Measurements from ENCODE around the gene LAMA1. TPM values are rescaled to one million over a fixed set of nuclear protein-coding genes. Genes with fewer than 3 reads are reported as not detected.

LAMA1 gene
- total RNA-seq, 1 experiment from 2014 or later: 11.3 TPM

- no peak for DNase-seq (ENCODE audit: unreplicated experiment)
- no peak overlapping the region for H3K4me3 Mint-ChIP-seq (ENCODE audit: unreplicated experiment)
- no peaks in the 10 kb centered on the region for H3K4me1 Mint-ChIP-seq (ENCODE audit: insufficient read depth, unreplicated experiment)
- intact Hi-C loops (cut with micrococcal nuclease): no loop called here
- CTCF ChIA-PET: interaction anchor here (0.9 to 8.7 kb wide), 7 partner anchors 10 to 1915 kb away, joined by 3 to 208 read pairs (median 3); no protein-coding TSS in a partner anchor
- no peak overlapping the region for H3K27ac Mint-ChIP-seq (ENCODE audit: low read depth, unreplicated experiment)
- H3K9me3 Mint-ChIP-seq (ENCODE audit: unreplicated experiment): no peaks in the 10 kb centered on the region
- TF ChIP-seq CTCF (IDR thresholded peaks at IDR 0.05; ENCODE audit: unreplicated experiment): no peak
- H3K27me3 Mint-ChIP-seq (ENCODE audit: insufficient read depth, unreplicated experiment): no peaks in the 10 kb centered on the region
- BruUV-seq (replicated peaks): no TSS peak
- POLR2A ChIA-PET: interaction anchor here (1.3 kb wide), 1 partner anchor 31 kb away, joined by 3 read pairs; no protein-coding TSS in a partner anchor
- peaks cover 7% of the 10 kb centered on the region for H3K36me3 Mint-ChIP-seq (ENCODE audit: insufficient read depth, unreplicated experiment)
Observed at GRCh38 chr18:7025194-7025593, 92.4 kb downstream of the LAMA1 start.

GRCh38 chr18:7023581-7023980, 94.0 kb downstream of the LAMA1 start:
- no peak for TF ChIP-seq CTCF (IDR thresholded peaks at IDR 0.05; ENCODE audit: unreplicated experiment)
- no peaks in the 10 kb centered on the region for H3K27me3 Mint-ChIP-seq (ENCODE audit: insufficient read depth, unreplicated experiment)
- BruUV-seq (replicated peaks): no TSS peak
- H3K9me3 Mint-ChIP-seq (ENCODE audit: unreplicated experiment): no peaks in the 10 kb centered on the region
- no peaks in the 10 kb centered on the region for H3K4me1 Mint-ChIP-seq (ENCODE audit: insufficient read depth, unreplicated experiment)
- POLR2A ChIA-PET: interaction anchor here (0.6 kb wide), 1 partner anchor 908 kb away, joined by 3 read pairs; no protein-coding TSS in a partner anchor
- intact Hi-C loops (cut with micrococcal nuclease): no loop called here
- CTCF ChIA-PET: interaction anchor here (0.5 to 8.7 kb wide), 8 partner anchors 9 to 884 kb away, joined by 3 to 208 read pairs (median 14); no protein-coding TSS in a partner anchor
- no peak overlapping the region for H3K4me3 Mint-ChIP-seq (ENCODE audit: unreplicated experiment)
- no peak overlapping the region for H3K27ac Mint-ChIP-seq (ENCODE audit: low read depth, unreplicated experiment)
- H3K36me3 Mint-ChIP-seq (ENCODE audit: insufficient read depth, unreplicated experiment): peaks cover 7% of the 10 kb centered on the region
- no peak for DNase-seq (ENCODE audit: unreplicated experiment)

GRCh38 chr18:7023063-7023580, 94.5 kb downstream of the LAMA1 start:
- ChIA-PET CTCF (interaction anchor here (0.5 to 8.7 kb wide), 17 partner anchors 10 to 884 kb away, joined by 3 to 208 read pairs (median 7); no protein-coding TSS in a partner anchor), POLR2A (interaction anchor here (0.6 to 1.7 kb wide), 2 partner anchors 101 to 909 kb away, joined by 3 to 8 read pairs; no protein-coding TSS in a partner anchor)
- BruUV-seq (replicated peaks): no TSS peak
- TF ChIP-seq CTCF (IDR thresholded peaks at IDR 0.05; ENCODE audit: unreplicated experiment): no peak
- Mint-ChIP-seq H3K27me3 (ENCODE audit: insufficient read depth, unreplicated experiment) (no peaks in the 10 kb centered on the region), H3K4me3 (ENCODE audit: unreplicated experiment) (no peak overlapping the region), H3K4me1 (ENCODE audit: insufficient read depth, unreplicated experiment) (no peaks in the 10 kb centered on the region), H3K27ac (ENCODE audit: low read depth, unreplicated experiment) (no peak overlapping the region), H3K9me3 (ENCODE audit: unreplicated experiment) (no peaks in the 10 kb centered on the region), H3K36me3 (ENCODE audit: insufficient read depth, unreplicated experiment) (peaks cover 7% of the 10 kb centered on the region)
- intact Hi-C loops (cut with micrococcal nuclease): no loop called here
- DNase-seq (ENCODE audit: unreplicated experiment): no peak

- Mint-ChIP-seq H3K9me3 (ENCODE audit: unreplicated experiment) (no peaks in the 10 kb centered on the region), H3K27ac (ENCODE audit: low read depth, unreplicated experiment) (peak overlapping the region; percentile 39), H3K27me3 (ENCODE audit: insufficient read depth, unreplicated experiment) (no peaks in the 10 kb centered on the region), H3K36me3 (ENCODE audit: insufficient read depth, unreplicated experiment) (peaks cover 7% of the 10 kb centered on the region), H3K4me3 (ENCODE audit: unreplicated experiment) (no peak overlapping the region), H3K4me1 (ENCODE audit: insufficient read depth, unreplicated experiment) (no peaks in the 10 kb centered on the region)
- BruUV-seq (replicated peaks): no TSS peak
- ChIA-PET POLR2A (interaction anchor here (0.6 to 1.7 kb wide), 8 partner anchors 12 to 393 kb away, joined by 3 to 8 read pairs (median 3); no protein-coding TSS in a partner anchor), CTCF (interaction anchor here (0.5 to 8.7 kb wide), 44 partner anchors 11 to 1976 kb away, joined by 3 to 208 read pairs (median 3); no protein-coding TSS in a partner anchor)
- DNase-seq (ENCODE audit: unreplicated experiment): peak; percentile 84
- TF ChIP-seq CTCF (IDR thresholded peaks at IDR 0.05; ENCODE audit: unreplicated experiment): peak; percentile 72
- intact Hi-C loops (cut with micrococcal nuclease): loop anchor here (1.0 kb wide), 3 partner anchors 22 to 155 kb away; no protein-coding TSS in a partner anchor
Observed at GRCh38 chr18:7021994-7022840, 95.4 kb downstream of the LAMA1 start.
